CD4-positive, alpha-beta T cell (primary cell): Measurements from ENCODE around the gene PFAS. TPM values are rescaled to one million over a fixed set of nuclear protein-coding genes. Genes with fewer than 3 reads are reported as not detected.

Source experiments
- ATAC-seq: fragments of 200-7000 bp; cut with Tn5 transposase; one replicate; pipeline ENCODE4 v1.10.0; 2022; ENCODE audit warnings: mild to moderate bottlenecking; ENCODE audit not compliant: poor library complexity
- CTCF ChIA-PET: fragments of 350-600 bp; sonication (Branson Sonifier 250); formaldehyde crosslinking; loops from one replicate; lab custom pipeline; 2021; ENCODE audit warnings: antibody characterized with exemption, inconsistent platforms; lab: Charles Lee
- POLR2A ChIA-PET: fragments of 350-600 bp; sonication (Branson Sonifier 250); formaldehyde crosslinking; loops from one replicate; lab custom pipeline; 2021; ENCODE audit warnings: antibody characterized with exemption, inconsistent platforms; lab: Charles Lee
- DNase-seq, 14 experiments: peaks; one replicate each; pipeline ENCODE4 v3.0.0-alpha.2; 2013 to 2020; ENCODE audit warnings: mixed read lengths in 2 of 14
- H3K27ac ChIP-seq, 2 donors: one replicate each; pipeline versions ENCODE4 v1.5.1 to v1.7.0; 2013; ENCODE audit warnings: low read length in 2 of 2, low read depth in 1 of 2, mild to moderate bottlenecking in 1 of 2
- H3K27me3 ChIP-seq, 2 experiments: 1 replicate in 1 of 2; 2 replicates in 1 of 2; pipeline versions ENCODE4 v1.6.1 to v1.7.0; 2013; ENCODE audit warnings: low read length in 2 of 2, control low read depth in 1 of 2, mild to moderate bottlenecking in 1 of 2, moderate library complexity in 1 of 2; ENCODE audit not compliant: insufficient read depth in 2 of 2, control insufficient read depth in 1 of 2
- H3K36me3 ChIP-seq: one replicate; pipeline ENCODE4 v1.6.1; 2013; ENCODE audit warnings: low read length, control low read depth; ENCODE audit not compliant: insufficient read depth
- H3K4me1 ChIP-seq: one replicate; pipeline ENCODE4 v1.6.1; 2013; ENCODE audit warnings: low read length, control low read depth; ENCODE audit not compliant: insufficient read depth
- H3K4me3 ChIP-seq: one replicate; pipeline ENCODE4 v1.5.1; 2013; ENCODE audit warnings: mild to moderate bottlenecking, low read length, moderate library complexity
- H3K9me3 ChIP-seq, 2 experiments: 1 replicate in 1 of 2; 2 replicates in 1 of 2; pipeline versions ENCODE4 v1.6.1 to v1.7.0; 2013; ENCODE audit warnings: low read length in 2 of 2, mild to moderate bottlenecking in 2 of 2, control low read depth in 1 of 2, moderate library complexity in 1 of 2; ENCODE audit not compliant: control insufficient read depth in 1 of 2, insufficient read depth in 1 of 2
- H3K27ac Mint-ChIP-seq: one replicate; pipeline ENCODE4 v1.8.0; 2020; ENCODE audit warnings: mixed read lengths
- H3K27me3 Mint-ChIP-seq: one replicate; pipeline ENCODE4 v1.8.0; 2021; ENCODE audit warnings: mixed read lengths
- H3K36me3 Mint-ChIP-seq: one replicate; pipeline ENCODE4 v1.8.0; 2021; ENCODE audit warnings: low read depth, mixed read lengths
- H3K4me1 Mint-ChIP-seq: one replicate; pipeline ENCODE4 v1.8.0; 2021; ENCODE audit warnings: low read depth, mixed read lengths
- H3K4me3 Mint-ChIP-seq: one replicate; pipeline ENCODE4 v1.8.0; 2020; ENCODE audit warnings: mild to moderate bottlenecking, mixed read lengths
- H3K9me3 Mint-ChIP-seq: one replicate; pipeline ENCODE4 v1.8.0; 2020; ENCODE audit warnings: mixed read lengths
- CTCF ChIP-seq: fragments of 200-600 bp; IDR thresholded peaks from one replicate; pipeline ENCODE4 v1.8.0; 2022; ENCODE audit warnings: antibody characterized with exemption, mild to moderate bottlenecking
- intact Hi-C, 2 experiments: fragments of 100-400 bp; cut with DNase I in 1 of 2; cut with micrococcal nuclease in 1 of 2; formaldehyde crosslinking; loops; one replicate each; pipeline versions ENCODE4 v1.15.1 to v1.9.0; 2023 to 2025; cut with DNase I, micrococcal nuclease
- total RNA-seq, 174 experiments: library from RNA in 2 of 174; stranded (reverse) in 2 of 174; gene quantifications; one replicate each; pipeline ENCODE4 v1.2.3 and lab custom pipeline; 2021 to 2026

The PFAS gene
- total RNA-seq, 2 experiments from 2014 or later: 22.3 to 23.0 TPM

DNA sequence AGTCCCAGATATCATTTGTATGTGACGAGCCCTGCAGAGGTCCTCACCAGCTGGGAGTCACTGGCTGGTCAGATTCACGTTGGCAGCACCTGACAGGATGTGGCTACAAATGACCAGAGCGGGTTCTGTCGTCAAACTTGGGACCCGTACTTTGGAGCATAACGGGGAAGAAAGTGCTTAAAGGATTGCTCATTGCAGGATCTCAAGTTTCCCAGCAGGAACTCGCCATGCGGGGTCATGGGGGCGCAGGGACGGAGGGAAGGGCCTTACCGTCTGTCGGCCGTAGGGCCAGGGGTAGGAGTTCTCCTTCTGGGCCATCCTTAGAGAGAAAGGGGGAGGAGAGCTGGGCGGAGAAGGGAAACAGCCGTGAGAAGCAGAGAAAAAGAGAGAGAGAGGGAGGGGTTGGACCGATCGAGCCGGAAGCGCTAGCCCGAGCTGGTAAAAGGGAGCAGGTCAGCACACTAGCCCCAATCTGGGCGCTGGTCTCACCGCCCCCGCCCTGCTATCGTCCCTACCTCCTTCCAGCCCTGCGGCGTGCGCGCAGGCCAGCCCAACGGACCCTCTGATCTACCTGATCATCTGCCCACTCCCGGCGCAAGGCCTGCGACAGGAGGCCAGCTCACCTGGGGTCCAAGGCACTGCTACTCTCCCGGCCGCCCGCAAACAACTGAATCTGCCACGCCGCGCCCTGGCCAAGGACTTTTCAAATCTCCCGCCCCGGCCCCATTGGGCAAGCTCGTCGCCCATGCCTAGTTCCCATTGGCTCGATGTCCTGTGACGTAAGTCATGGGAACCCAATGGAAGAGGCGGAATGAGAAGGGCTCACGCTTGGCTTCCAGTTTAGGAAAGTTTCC lies 39.0 kb upstream of the PFAS start, which contains the start of gene AURKB:
TSS of gene AURKB (minus strand) at position 669 of the 854 bp plus-strand sequence. CDS start at position 318, 351 bp downstream.
- Mint-ChIP-seq H3K27me3 (no peaks in the 10 kb centered on the region), H3K36me3 (no peaks in the 10 kb centered on the region), H3K27ac (peak within 1 kb of the TSS; percentile 27), H3K4me1 (peaks cover 19% of the 10 kb centered on the region), H3K9me3 (no peaks in the 10 kb centered on the region), H3K4me3 (peak within 1 kb of the TSS; percentile 90)
- Histone ChIP-seq H3K36me3 (no peaks in the 10 kb centered on the region), H3K27me3 (no peaks in the 10 kb centered on the region), H3K4me3 (peak within 1 kb of the TSS; percentile 76), H3K4me1 (peaks cover 16% of the 10 kb centered on the region), H3K9me3 (no peaks in the 10 kb centered on the region), H3K27ac (peak within 1 kb of the TSS; percentile 40 to 50)
- POLR2A ChIA-PET: interaction anchor here (0.6 to 8.7 kb wide), 16 partner anchors 9 to 91 kb away, joined by 3 to 109 read pairs (median 8); partner anchors contain the start of genes BORCS6, CTC1 and PFAS
- TF ChIP-seq CTCF: no peak
- intact Hi-C loops: loop anchor here (1.0 to 5.0 kb wide), 2 partner anchors 12 to 37 kb away; partner anchors contain the start of genes CTC1 (in 2 of the 2) and PFAS (in 2 of the 2)
- peak; percentile 100 for ATAC-seq
- CTCF ChIA-PET: interaction anchor here (0.6 to 1.8 kb wide), 8 partner anchors 11 to 693 kb away, joined by 3 to 6 read pairs (median 4); partner anchors contain the start of gene CTC1
- DNase-seq: peak; percentile 84 to 97 (median 90)

- Histone ChIP-seq H3K9me3 (no peaks in the 10 kb centered on the region), H3K27me3 (no peaks in the 10 kb centered on the region), H3K27ac (peak overlapping the region; percentile 40 to 50), H3K36me3 (no peaks in the 10 kb centered on the region), H3K4me3 (peak overlapping the region; percentile 76), H3K4me1 (peaks cover 16% of the 10 kb centered on the region)
- peak; percentile 47 for ATAC-seq
- Mint-ChIP-seq H3K36me3 (no peaks in the 10 kb centered on the region), H3K4me1 (peaks cover 19% of the 10 kb centered on the region), H3K9me3 (no peaks in the 10 kb centered on the region), H3K4me3 (peak overlapping the region; percentile 90), H3K27me3 (no peaks in the 10 kb centered on the region), H3K27ac (peak overlapping the region; percentile 27)
- ChIA-PET CTCF (interaction anchor here (1.2 to 1.8 kb wide), 7 partner anchors 10 to 137 kb away, joined by 3 to 6 read pairs (median 5); partner anchors contain the start of gene CTC1), POLR2A (interaction anchor here (0.6 to 8.7 kb wide), 16 partner anchors 8 to 91 kb away, joined by 3 to 109 read pairs (median 8); partner anchors contain the start of genes BORCS6, CTC1 and PFAS)
- intact Hi-C loops: loop anchor here (1.0 to 5.0 kb wide), 2 partner anchors 11 to 36 kb away; partner anchors contain the start of genes CTC1 (in 2 of the 2) and PFAS (in 2 of the 2)
- DNase-seq: no peak
- no peak for TF ChIP-seq CTCF
Observed at GRCh38 chr17:8210761-8211458, 38.2 kb upstream of the PFAS start.
